ENCODE results near the gene CCDC148. TPM values are rescaled to one million over a fixed set of nuclear protein-coding genes. Genes with fewer than 3 reads are reported as not detected.
"Not testable (repeated sequence)": the region's sequence is repeated elsewhere in the genome, so short reads cannot be mapped to it uniquely, and the experiment has no call there.

Gene CCDC148
- total RNA-seq, 1 donor from 2014 or later = 0.35 TPM

DNA sequence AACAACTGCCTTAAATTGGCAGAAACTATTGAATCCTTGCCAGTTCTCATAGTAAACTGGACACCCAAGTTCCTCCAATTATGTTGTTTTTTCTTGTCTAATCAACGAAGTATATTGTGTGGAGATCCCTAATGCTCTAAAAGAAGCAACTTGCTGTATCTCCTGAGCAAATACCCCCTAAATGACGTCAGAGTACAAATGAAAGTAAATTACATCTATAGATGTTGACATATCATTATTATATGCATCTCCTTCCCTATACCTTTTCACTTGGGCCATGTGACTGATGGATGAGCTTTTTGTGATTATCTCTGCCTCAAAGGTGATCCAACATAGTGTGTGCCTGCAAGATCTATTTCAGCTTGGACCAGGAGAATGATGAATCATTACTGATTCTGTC is 159.4 kb downstream of the CCDC148 start:
- no peak for DNase-seq (ENCODE audit: low spot score)

DNA sequence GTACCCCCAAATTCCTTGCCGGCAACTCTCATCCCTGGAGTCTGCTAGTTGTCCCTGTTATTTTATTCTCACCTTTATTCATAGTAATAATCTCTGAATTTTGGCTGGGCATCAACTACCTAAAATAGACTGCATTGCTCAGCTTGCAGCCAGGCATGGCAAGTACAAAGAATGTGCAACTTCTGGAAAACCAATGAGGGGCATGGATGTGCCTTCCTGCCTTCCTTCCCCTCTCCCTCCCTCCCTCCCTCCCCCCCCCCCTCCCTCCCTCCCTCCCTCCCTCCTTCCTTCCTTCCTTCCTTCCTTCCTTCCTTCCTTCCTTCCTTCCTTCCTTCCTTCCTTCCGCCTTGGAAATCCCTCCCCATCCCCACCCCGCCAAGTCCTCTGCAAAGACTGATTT is 162.8 kb downstream of the CCDC148 start:
- DNase-seq (ENCODE audit: low spot score) = no peak

DNA sequence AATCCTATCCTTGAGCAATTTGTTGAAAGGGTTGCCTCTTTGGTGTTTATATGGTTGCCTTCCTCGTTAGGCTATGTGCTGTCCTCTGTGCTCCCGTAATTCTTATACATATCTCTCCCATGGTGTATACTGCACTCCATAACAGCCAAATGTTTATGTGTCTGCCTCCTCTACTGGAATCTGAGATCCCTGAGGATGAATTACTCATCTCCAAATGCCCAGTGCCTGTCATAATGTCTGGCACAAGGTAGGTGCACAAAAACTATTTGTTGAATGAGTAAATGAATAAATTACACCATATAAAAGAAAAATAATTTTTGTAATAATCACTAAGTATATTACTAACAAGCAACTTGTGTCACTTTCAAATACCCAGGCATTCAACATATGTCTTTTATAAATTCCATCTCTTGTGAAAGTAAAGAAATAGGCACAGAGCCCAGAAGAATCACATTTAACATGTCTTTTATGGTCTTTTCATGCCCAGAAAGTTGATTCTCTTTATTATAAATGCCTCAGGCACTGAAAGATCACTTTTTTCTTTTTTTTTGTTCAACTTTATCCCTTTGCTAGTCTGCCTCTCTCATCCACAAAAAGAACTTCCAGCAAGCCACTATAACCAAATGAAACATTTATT is 164.9 kb downstream of the CCDC148 start:
- no peak for DNase-seq (ENCODE audit: low spot score)

DNA sequence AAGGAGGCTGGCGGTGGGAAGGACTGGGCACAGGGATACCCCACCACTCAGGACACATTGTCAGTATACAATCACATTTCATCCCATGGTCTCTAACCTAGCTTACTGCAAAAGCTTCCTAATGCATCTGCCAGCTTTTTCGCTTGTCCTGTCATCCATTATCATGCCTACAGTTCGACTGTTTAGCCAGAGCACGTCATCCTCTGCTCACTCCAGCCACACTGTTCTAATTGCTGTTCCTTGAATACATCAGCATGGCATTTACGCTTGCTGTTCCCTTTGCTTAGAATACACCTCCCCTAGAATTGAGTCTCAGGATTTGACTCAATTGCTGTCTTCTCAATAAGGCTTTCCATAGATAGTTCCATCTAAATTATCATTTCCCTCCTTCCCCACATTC is 166.3 kb downstream of the CCDC148 start:
- no peak for DNase-seq (ENCODE audit: low spot score)

DNA sequence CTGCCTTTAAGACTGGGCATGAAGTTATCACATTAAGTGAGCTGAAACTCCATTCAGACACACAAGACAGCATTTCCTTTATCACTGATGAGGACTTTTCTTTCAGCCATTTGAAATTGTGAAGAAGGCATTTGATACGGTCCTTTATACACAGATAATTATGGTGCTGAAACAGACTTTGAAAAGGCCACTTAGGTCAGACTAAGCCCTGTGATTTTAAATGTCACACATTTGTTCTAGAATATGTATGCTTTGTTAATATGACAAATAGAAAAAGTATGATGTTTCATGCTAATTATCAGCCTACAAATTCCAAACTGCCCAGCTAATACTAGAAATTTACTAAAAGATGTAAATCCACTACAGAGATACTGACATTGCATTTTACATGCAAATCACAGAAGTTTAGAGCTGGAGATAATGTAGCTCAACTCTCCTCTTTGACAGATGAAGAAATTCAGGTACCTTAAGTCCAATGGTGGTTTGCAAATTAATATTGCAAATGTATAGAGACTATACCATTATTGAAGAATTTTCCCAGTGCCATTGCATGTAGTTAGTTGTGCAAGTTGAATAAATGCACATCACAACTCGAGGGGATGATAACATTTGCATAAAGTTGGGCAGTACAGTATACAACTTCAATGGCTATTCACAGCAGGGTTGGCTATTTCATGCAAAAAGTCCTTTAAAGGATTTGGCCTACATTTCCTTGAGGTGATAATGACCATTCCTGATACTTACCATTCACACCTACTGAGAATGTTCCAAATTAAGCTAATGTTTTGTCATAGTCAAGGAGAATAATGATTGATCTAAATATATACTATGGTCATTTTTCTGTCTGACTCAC is 179.7 kb downstream of the CCDC148 start:
- no peak for DNase-seq (ENCODE audit: low spot score)

DNA sequence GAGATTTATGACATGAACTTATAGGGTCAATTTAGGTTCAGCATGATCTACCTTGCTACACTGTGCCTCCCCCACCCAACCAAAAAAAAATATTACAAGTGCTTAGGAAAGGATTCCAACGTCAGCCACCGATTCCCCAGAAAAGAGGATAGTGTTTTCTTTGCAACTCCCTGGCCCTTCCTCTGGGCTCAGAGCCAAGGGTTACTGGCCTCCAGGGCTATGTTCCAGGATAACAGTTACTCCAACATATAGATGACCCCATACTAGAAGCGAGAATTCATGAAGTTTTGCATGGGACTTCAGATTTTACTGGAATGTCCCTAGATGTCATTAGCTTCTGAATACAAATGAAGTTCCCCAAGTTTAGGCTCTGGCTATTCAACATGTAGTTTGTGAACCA is 182.8 kb downstream of the CCDC148 start:
- DNase-seq (ENCODE audit: low spot score) = no peak

DNA sequence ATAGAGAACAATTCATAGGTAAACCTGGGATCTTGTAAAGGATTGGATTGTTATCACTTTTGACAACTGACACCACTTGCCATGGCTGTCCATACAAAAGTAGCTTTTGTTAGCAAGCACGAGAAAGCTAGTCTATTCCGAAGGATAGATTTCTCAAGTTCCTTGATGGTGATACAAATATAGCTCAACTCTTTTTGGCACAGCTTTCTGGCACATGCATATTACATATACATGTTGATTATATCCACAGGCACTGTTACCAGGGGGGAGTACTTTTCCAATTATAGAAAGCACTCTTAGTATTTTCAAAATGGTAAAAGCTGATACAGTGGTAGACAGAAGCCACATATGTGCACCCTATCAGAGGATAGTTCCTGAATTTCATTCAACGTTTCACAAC is 186.0 kb downstream of the CCDC148 start:
- DNase-seq (ENCODE audit: low spot score) = no peak

DNA sequence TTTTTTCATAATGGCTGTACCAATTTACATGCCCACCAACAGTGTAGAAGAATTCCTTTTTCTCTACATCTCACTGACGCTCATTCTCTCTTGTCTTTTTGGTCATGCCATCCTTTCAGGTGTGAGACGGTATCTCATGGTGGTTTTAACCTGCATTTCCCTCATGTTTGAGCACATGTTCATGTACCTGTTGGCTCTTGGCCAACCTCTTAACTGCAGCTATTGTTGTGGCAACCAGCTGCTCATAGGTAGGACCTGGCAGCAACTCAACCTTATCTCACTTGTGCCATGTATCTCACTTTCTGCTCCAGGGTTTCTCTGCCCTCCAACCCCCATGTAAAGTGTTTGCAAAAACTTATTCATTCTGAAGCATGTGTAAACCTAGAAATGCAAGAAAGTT is 187.4 kb downstream of the CCDC148 start:
- DNase-seq (ENCODE audit: low spot score) = no peak

DNA sequence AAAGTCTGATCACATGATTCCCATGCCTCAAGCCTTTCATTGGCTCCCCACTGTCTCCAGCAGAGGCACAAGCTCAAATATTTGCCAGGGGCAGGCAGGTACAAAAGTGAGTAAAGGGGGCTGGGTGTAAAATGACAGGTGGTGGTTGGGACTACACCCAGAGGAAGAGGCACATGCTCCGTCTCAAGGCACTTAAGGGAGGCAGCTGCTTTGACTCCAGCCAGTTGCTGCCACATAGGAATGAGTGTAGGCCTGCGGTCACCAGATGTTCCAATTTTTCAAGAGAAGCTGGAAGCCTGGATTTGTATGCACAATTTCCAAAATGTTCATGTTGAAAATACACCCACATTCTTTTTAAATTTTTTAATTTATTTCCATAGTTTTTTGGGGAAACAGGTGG is 190.4 kb downstream of the CCDC148 start:
- no peak for DNase-seq (ENCODE audit: low spot score)

DNA sequence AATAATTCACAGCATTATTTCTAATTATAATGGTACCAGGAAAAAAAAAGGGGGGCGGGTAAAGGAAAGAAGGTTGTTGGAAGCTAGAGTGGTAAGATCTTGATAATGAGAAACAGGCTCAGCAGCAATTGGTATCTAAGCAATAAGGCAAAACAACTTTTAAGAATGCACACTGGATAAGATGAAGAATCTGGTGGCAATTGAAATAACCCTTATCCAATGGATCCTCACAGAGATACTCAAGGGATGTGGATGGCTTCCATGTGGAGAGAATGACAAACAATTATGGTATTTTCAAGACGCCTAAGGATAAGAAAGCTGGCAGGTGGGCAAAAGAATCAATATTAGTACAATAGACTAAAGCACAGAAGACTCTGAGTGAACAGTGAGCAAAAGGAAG is 201.3 kb downstream of the CCDC148 start:
- no peak for DNase-seq (ENCODE audit: low spot score)

DNA sequence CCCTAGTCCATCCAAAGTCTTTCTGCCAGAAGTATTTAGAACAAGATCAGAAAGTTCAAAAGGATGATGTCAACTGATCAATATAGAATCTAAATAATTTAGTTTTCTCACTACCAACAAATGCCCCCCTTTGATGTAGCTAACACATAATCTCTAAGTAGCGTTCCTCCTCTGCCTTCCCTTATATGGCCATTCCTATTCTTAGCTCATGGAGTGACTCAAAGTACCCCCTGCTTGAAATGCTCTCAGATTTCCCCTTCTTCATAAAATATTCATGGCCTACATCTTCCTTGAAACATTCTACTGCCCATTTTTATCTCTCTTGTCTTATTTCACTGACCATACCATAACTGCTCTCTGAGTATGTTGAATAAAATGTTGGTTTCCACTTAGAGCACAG is 203.4 kb downstream of the CCDC148 start:
- DNase-seq (ENCODE audit: low spot score) = no peak

DNA sequence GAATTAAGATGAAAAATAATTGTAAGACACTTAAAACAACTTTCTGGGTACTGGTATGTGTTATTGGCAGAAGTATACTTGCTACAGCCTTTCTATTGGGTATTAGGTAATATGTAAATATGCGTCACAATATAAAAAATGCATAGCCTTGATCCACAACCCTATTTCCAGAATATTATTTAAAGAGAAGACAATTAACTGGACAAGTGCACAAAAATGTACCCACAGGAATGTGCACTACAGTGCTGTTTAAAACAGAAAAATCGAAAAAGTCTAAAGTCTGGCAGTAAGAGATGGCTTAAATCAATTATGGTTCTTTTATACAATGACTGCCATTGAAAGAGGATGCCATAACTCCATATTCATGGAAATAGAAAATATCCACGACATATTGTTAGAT is 205.2 kb downstream of the CCDC148 start:
- DNase-seq (ENCODE audit: low spot score) = no peak

DNA sequence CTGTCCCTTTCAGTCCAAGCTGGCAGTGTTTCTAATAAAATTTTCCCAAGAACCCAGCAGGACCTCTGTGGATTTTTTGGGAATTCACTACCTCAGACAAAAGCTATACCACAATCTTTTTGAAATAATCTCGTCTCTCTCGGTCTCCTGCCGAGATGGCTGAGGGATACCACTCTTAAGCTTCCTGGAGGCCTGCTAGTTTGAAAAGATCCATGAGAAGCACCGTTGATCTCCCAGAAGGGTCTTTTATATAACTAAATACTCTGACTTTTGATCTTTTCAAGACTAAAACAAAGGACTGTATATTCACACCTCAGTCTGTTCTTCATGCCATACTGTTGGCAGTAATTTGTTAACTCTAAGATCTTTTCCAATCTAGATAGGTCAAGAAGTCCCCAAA is 213.2 kb downstream of the CCDC148 start:
- no peak for DNase-seq (ENCODE audit: low spot score)

DNA sequence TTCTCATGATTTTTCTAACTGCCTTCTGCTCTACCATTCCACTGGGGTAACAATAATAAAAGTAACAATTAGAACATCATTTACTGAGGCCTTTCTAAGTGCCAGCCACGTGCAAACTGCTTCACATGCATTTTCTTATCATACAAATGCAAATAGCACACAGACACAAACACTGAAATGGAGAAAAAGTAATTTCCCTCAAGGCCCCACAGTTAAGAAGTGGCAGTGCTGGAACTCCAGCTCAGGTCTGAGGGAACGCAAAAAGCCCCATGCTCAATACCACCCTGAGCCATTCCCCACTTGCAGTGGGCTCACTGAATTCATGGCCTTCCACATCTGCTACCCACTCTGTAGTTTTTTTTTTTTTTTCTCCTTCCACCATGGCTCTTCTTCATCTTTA is 214.3 kb downstream of the CCDC148 start:
- DNase-seq (ENCODE audit: low spot score) = no peak

DNA sequence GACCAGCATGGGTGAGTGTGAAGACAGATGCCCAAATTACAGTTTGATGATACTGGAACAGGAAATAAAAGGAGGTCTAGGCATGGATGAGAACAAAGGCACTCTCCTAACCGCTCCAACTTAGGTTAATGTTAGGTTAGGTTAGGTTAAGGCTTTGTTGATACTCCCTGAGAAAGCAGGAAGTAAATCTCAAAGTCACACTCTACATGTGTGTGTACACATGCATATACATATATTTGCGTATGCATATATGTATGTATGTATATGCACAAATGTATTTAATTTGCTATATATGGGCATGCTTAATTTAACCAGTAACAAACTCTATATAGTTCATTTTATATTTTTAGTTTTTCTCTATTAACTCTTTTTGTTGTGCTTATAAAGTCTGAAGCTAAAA is 215.6 kb downstream of the CCDC148 start:
- DNase-seq (ENCODE audit: low spot score) = no peak

DNA sequence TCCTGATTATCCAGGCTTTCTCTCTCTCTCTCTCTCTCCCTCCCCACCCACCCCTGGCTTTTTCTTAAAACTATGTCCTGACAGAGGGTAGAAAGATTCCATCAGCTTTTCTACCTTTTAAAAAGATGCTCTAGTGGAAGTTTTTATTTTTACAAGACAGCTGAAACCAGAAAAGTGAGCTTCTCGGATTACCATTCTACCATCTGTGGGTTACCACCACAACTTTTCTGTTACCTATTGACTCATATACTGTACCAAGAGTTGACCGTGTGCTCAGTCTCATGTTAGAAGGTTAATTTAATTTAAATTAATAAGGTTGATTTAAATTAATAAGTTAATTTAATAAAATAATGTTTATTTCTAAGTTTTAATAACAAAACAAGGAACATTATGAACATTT is 217.3 kb downstream of the CCDC148 start:
- no peak for DNase-seq (ENCODE audit: low spot score)

DNA sequence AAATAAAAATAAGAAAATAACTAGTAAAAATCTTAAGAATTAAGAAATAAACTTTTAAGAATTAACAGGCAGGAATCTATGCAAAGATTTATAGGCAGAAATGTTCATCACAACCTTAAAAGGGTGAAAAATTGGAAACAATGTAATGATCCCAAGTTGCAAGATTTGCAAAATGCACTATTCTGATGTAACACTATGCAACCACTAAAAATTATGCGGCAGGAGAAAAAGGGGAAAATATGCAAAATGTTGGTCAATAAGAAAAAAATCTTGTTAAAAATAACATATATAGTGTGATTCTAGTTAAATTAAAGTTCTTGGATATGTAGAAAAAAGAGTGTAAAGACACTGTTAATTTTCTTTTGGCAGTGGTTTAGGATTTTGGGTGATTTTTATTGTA is 222.1 kb downstream of the CCDC148 start:
- no peak for DNase-seq (ENCODE audit: low spot score)

DNA sequence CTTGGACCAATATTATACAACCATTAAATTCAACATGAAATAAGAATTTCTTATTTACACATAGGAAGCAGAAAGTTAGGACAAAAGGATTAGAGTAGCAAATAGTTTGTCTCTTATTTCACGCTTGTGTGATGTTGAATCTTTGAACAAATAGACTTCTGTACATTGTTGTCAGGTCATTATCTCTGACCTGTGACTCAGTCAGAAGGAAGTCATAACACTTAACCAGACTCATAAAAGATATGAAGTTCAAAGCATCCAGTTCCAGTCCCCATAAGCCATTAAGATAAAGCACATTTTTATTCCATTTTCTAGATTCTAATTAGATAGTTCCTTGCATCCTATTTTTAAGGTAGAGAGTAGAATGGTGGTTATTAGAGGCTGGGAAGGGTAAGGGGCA is 224.1 kb downstream of the CCDC148 start:
- DNase-seq (ENCODE audit: low spot score) = no peak

DNA sequence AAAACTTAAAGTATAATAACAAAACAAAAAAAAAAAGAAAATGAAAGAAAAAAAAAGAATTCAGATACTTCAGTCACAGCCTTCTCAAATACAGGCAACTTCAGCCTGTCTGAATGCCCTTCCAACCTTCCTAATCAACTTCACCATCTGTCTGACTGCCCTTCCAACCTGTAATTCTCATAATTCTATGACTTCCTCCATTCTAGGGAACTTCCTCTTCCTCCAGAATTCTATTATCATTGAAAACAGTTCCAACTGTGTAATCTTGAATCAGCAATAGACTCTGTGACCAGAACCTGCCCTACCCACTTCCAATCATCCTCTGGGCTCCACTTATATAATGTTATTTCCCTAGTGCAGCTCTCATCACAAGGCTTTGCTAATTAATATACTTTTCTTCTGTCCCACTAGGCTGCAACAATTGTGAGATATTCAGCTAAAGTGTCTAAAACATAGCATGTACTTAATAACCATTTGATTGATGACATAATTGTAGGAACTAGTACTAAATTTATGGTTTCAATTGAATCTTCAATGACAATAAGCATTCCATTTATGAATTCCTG is 227.5 kb downstream of the CCDC148 start:
- DNase-seq (ENCODE audit: low spot score) = no peak

DNA sequence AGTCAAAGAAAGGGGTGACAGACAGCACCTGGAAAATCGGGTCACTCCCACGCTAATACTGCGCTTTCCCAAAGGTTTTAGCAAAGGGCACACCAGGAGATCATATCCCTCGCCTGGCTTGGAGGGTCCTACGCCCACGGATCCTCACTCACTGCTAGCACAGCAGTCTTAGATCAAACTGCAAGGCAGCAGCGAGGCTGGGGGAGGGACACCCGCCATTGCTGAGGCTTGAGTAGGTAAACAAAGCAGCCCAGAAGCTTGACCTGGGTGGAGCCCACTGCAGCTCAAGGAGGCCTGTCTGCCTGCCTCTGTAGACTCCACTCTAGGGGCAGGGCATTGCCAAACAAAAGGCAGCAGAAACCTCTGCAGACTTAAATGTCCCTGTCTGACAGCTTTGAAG is 233.5 kb downstream of the CCDC148 start:
- not testable (repeated sequence) for DNase-seq (ENCODE audit: low spot score)

DNA sequence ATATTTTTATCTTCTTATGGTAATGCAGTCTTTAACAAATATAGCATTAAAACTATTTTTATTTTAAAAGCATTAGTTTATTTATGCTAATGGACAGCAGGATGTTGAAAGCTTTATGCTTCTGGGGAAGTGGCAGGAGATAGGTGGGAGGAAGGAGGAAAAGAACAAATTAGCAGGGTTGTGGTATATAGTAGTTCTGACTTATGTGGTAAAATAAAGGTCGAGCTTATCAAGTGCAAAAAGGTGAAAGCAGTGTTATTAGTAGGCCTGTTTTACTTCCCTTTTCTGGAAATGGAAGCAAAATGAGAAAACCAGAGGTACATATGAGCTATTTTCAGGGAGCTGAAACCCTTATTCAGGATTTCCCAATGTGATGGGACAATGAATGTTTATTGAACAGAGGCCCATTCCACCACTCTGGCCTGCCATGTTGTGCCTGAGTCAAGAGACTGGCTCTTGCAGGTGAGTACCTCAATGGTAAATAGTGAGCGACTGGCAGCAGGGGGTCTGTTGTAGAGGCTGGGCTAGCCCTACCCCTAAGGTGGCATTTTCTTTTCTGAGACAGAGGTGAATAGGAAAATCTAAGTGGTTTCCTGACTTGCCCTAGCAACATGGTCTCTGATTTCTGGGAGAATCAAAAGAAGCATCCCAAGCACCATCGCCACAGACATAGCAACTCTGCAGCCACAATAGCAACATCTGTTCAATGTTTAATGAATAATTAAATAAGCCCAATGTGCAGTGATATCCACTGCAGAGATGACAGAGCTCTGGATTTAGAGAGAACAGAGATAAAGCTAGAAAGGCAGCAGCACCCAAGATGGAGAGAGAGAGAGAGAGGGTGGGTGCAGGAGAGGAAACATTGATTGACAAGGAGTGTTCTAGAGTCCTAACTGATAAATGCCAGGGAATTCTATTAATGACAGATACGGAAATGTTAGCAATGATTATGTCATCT is 235.2 kb downstream of the CCDC148 start:
- DNase-seq (ENCODE audit: low spot score) = no peak

DNA sequence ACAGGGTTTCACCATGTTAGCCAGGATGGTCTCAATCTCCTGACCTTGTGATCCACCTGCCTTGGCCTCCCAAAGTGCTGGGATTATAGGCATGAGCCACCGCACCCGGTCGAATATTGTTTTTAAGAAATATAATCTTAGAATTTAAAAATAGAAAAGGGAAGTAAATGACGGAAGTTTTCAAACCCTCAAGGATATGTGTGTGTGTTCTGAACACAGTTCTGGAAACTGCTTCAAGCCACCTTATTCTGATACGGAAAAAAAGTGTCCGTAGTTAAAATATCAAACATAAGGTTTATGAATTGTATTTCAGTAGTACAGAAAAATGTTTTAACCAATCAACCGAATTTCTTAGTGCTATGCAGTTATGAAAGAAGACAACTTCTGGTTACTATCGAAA is 239.0 kb downstream of the CCDC148 start:
- no peak for DNase-seq (ENCODE audit: low spot score)
